ENCODE data around the gene MIB2.
"Not testable (repeated sequence)": the region's sequence is repeated elsewhere in the genome, so short reads cannot be mapped to it uniquely, and the experiment has no call there.

MIB2 gene

DNA sequence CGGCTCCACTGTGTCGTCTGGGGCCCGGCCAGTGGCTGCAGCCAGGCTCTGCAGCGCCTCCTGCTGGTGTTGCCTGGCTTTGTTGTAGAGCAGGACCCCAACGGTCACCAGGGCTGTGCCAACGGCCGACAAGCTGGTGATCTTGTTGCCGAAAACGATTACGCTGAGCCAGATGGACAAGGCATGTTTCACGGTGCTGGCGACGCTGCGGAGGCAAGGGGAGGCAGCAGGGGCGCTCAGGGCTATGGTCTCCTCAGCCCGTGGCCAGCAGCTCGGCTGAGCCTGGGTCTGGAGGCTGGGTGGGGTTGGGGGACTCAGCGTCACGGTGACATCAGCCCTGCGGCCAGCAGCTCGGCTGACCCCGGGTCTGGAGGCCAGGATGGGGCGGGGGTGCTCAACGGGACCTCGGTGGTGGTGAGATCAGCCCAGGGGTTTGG is 50.5 kb downstream of the MIB2 start:
- H3K27me3 ChIP-seq (ENCODE audit: insufficient read depth, insufficient read length) = no peaks in the 10 kb centered on the region

DNA sequence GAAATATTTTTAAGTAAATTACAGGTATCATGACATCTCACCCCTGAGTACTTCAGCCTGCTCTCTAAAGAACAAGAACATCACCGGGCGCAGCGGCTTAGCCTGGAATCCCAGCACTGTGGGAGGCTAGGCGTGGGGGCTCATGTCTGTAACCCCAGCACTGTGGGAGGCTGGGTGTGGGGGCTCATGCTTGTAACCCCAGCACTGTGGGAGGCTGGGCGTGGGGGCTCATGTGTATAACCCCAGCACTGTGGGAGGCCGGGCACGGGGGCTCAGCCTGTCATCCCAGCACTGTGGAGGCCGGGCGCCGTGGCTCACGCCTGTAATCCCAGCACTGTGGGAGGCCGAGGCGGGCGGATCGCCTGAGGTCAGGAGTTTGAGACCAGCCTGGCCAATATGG is 51.2 kb downstream of the MIB2 start:
- no peak for TF ChIP-seq ZNF274 (IDR thresholded peaks at IDR 0.05; ENCODE audit: low read depth, low read length)
- no peak for TF ChIP-seq YY1 (IDR thresholded peaks at IDR 0.05; ENCODE audit: insufficient read depth, insufficient read length)
- TF ChIP-seq SUZ12 (IDR thresholded peaks at IDR 0.05; ENCODE audit: extremely low read depth, insufficient read depth, insufficient read length) = no peak
- Histone ChIP-seq H3K36me3 (ENCODE audit: insufficient read depth, insufficient read length, low read length) (peaks cover 43% of the 10 kb centered on the region), H3K9ac (ENCODE audit: insufficient read length, low read depth) (no peak overlapping the region), H3K4me1 (ENCODE audit: insufficient read depth, insufficient read length) (peaks cover 2% of the 10 kb centered on the region), H3K27me3 (ENCODE audit: insufficient read depth, insufficient read length) (no peaks in the 10 kb centered on the region), H3K9me3 (ENCODE audit: insufficient read depth, low read length) (no peaks in the 10 kb centered on the region), H3K4me3 (ENCODE audit: insufficient read length, low read depth) (no peak overlapping the region)
- no peak for DNase-seq (ENCODE audit: low read depth, low spot score)

More for the DNA sequence above, 50.5 kb downstream of the MIB2 start:
- DNase-seq (ENCODE audit: low read depth, low spot score) = no peak
- H3K9ac ChIP-seq (ENCODE audit: insufficient read length, low read depth) = no peak overlapping the region
- no peak for TF ChIP-seq YY1 (IDR thresholded peaks at IDR 0.05; ENCODE audit: insufficient read depth, insufficient read length)
- no peak for TF ChIP-seq ZNF274 (IDR thresholded peaks at IDR 0.05; ENCODE audit: low read depth, low read length)
- no peak for TF ChIP-seq SUZ12 (IDR thresholded peaks at IDR 0.05; ENCODE audit: extremely low read depth, insufficient read depth, insufficient read length)
- peaks cover 36% of the 10 kb centered on the region for H3K36me3 ChIP-seq (ENCODE audit: insufficient read depth, insufficient read length, low read length)
- no peak overlapping the region for H3K4me3 ChIP-seq (ENCODE audit: insufficient read length, low read depth)
- H3K9me3 ChIP-seq (ENCODE audit: insufficient read depth, low read length) = no peaks in the 10 kb centered on the region
- no peaks in the 10 kb centered on the region for H3K4me1 ChIP-seq (ENCODE audit: insufficient read depth, insufficient read length)

DNA sequence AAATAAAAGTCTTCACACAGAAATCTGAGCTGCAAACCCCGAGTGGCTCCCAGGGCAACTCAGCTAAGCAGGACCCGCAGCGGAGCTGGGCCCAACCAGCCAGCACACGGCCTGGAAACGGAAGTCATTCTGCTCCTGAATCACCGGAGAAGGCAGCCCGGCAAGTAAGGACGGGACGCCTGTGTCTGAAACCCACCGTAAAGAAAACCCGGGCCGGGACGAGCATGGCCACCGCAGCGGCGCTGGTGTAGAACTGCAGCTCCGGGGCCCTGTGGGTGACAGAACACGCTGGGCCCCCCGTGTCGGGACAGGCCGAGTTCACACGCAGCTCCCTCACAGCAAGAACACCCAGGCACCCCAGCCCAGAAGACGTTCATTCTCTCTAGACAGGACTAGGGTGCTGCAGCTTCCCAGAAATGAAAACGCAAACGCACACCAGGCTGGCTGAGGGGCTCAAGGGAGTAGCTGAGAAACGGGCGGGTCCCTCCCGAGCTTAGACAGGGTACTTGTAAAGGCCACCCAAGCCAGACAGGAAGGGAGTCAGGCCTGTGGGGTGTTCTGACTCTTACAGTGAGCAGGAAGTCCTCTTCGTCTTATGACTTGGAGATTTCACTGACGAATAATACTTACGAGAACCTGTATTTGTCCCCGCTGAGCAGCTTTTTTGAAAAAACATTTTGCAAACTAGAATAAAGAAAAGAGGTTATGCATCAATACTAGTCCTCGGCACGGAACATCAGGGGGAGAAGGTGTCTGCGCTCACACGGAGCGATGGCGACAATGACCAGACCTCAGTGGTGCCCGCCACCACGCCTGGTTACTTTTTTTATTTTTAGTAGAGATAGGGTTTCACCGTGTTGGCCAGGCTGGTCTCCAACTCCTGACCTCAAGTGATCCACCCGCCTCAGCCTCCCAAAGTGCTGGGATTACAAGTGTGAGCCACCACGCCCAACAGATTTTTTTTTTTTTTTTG is 54.5 kb downstream of the MIB2 start:
- Histone ChIP-seq H3K4me3 (ENCODE audit: insufficient read length, low read depth) (no peak overlapping the region), H3K4me1 (ENCODE audit: insufficient read depth, insufficient read length) (peaks cover 2% of the 10 kb centered on the region), H3K27me3 (ENCODE audit: insufficient read depth, insufficient read length) (no peaks in the 10 kb centered on the region), H3K36me3 (ENCODE audit: insufficient read depth, insufficient read length, low read length) (peaks cover 46% of the 10 kb centered on the region), H3K9me3 (ENCODE audit: insufficient read depth, low read length) (no peaks in the 10 kb centered on the region), H3K9ac (ENCODE audit: insufficient read length, low read depth) (no peak overlapping the region)
- TF ChIP-seq YY1 (IDR thresholded peaks at IDR 0.05; ENCODE audit: insufficient read depth, insufficient read length) (no peak), ZNF274 (IDR thresholded peaks at IDR 0.05; ENCODE audit: low read depth, low read length) (no peak), SUZ12 (IDR thresholded peaks at IDR 0.05; ENCODE audit: extremely low read depth, insufficient read depth, insufficient read length) (no peak)
- no peak for DNase-seq (ENCODE audit: low read depth, low spot score)

DNA sequence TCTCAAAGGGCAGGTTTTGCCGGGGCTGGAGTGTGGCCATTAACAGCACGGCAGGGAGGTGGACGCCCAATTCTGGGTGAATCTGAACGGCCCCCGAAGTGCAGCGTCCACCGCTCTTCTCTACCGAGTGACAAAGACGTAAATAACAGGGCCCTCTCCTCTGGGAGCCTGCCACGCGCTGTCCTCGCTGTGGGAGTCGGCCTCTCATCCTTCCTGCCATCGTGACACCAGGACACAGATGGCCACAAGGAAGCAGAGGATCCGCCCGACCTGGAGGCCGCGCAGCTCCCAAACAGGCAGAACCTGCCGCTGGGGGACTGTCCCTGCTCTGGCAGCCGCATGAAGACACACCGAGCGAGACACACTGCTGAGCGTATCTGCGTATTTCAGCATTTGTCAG is 55.6 kb downstream of the MIB2 start:
- TF ChIP-seq ZNF274 (IDR thresholded peaks at IDR 0.05; ENCODE audit: low read depth, low read length) (no peak), SUZ12 (IDR thresholded peaks at IDR 0.05; ENCODE audit: extremely low read depth, insufficient read depth, insufficient read length) (no peak), YY1 (IDR thresholded peaks at IDR 0.05; ENCODE audit: insufficient read depth, insufficient read length) (no peak)
- DNase-seq (ENCODE audit: low read depth, low spot score) = no peak
- Histone ChIP-seq H3K4me3 (ENCODE audit: insufficient read length, low read depth) (no peak overlapping the region), H3K27me3 (ENCODE audit: insufficient read depth, insufficient read length) (no peaks in the 10 kb centered on the region), H3K36me3 (ENCODE audit: insufficient read depth, insufficient read length, low read length) (peaks cover 36% of the 10 kb centered on the region), H3K9ac (ENCODE audit: insufficient read length, low read depth) (no peak overlapping the region), H3K9me3 (ENCODE audit: insufficient read depth, low read length) (no peaks in the 10 kb centered on the region), H3K4me1 (ENCODE audit: insufficient read depth, insufficient read length) (peaks cover 2% of the 10 kb centered on the region)

DNA sequence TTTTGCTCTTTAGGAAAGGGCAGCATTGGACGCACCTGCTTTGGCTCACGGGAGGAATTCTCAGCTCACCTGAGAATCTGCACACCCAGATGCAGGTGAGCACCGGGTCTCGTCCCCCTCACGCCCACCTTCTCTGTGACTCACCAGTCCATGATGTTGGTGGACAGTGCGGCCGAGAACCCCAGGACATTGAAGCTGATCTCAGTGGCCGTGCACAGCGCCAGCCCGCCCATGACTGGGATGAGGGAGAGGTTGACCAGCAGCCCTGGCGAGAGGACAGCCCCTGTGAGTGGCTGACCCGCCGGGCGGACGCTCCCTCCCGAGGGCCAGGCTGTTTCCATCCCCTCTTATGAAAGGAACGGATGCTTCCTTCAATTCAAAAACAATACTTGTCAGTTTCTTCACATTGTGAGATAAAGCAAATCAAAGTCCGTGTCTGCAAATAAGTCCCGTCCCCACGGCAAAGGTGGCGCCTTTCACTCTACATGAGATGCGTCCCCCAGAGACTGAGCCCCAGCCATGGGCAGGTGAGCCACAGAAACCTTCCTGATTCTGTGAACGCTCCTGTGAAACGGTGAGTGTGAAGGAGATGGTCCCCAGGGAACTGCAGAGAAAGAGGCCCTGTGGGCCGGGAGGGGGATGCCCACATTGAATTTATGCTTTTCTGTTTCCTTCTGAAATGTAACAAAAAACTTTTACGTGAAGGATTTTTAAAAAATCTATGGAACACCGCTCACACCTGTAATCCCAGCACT is 56.2 kb downstream of the MIB2 start:
- no peak for DNase-seq (ENCODE audit: low read depth, low spot score)
- peaks cover 2% of the 10 kb centered on the region for H3K4me1 ChIP-seq (ENCODE audit: insufficient read depth, insufficient read length)

DNA sequence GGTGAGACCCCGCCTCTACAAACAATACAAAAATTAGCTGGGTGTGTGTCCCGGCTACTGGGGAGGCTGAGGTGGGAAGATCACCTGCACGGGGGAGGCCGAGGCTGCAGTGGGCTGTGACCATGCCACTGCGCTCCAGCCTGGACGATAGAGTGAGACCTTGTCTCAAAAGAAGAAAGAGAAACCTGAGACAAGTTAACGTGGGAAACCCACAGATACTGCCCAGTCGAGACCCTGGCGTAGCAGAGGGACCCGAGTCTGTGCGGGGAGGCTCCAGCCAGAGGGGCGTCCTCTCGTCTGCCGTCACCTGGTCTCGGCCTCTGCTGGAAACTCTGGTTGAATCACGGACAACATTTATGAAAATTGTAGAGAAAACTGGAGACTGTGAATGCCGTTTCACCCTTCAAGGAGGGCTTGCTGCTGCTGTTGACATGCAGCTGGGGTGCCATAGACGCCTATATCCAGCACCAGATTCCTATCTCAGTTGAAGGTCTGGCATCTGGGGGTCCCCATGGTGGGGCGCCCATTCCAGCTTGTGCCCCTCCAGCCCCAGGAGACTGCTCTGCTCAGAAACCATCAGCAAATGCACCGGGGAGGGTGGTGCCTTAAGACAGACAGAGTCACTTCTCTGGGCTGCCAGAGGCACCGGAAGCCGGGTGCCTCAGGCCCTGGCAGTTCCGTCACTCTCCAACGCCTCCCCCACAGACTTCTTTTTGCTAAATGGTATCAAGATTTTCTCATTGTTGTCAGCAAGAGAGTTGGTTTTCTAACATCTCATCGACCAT is 57.1 kb downstream of the MIB2 start:
- no peak for TF ChIP-seq ZNF274 (IDR thresholded peaks at IDR 0.05; ENCODE audit: low read depth, low read length)
- TF ChIP-seq YY1 (IDR thresholded peaks at IDR 0.05; ENCODE audit: insufficient read depth, insufficient read length) = no peak
- no peak for TF ChIP-seq SUZ12 (IDR thresholded peaks at IDR 0.05; ENCODE audit: extremely low read depth, insufficient read depth, insufficient read length)
- peaks cover 28% of the 10 kb centered on the region for H3K36me3 ChIP-seq (ENCODE audit: insufficient read depth, insufficient read length, low read length)

More for the DNA sequence above, 56.2 kb downstream of the MIB2 start:
- Histone ChIP-seq H3K9me3 (ENCODE audit: insufficient read depth, low read length) (no peaks in the 10 kb centered on the region), H3K4me3 (ENCODE audit: insufficient read length, low read depth) (no peak overlapping the region), H3K27me3 (ENCODE audit: insufficient read depth, insufficient read length) (no peaks in the 10 kb centered on the region), H3K9ac (ENCODE audit: insufficient read length, low read depth) (no peak overlapping the region), H3K36me3 (ENCODE audit: insufficient read depth, insufficient read length, low read length) (peaks cover 29% of the 10 kb centered on the region)
- TF ChIP-seq ZNF274 (IDR thresholded peaks at IDR 0.05; ENCODE audit: low read depth, low read length) (no peak), SUZ12 (IDR thresholded peaks at IDR 0.05; ENCODE audit: extremely low read depth, insufficient read depth, insufficient read length) (no peak), YY1 (IDR thresholded peaks at IDR 0.05; ENCODE audit: insufficient read depth, insufficient read length) (no peak)

DNA sequence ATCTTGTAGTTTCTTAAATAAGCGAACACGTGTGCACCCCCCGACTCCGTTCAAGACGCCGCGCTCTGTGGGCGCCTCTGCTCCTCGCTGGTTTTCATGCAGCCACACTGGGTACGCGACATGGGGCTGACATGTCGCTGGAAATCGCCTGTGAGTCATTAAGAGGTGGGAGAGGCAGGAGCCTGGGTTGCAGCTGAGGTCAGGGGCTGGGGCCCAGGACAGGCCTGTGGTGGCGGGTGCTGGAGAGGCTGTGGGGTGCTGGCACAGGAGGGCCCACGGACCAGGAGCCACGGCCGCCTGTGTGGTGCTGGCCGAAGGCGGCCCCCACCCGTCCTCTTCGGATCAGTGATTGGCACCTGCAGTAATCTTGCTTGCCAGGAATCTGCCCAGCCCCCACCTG is 59.5 kb downstream of the MIB2 start:
- H3K36me3 ChIP-seq (ENCODE audit: insufficient read depth, insufficient read length, low read length) = peaks cover 23% of the 10 kb centered on the region
- H3K4me3 ChIP-seq (ENCODE audit: insufficient read length, low read depth); H3K4me1 ChIP-seq (ENCODE audit: insufficient read depth, insufficient read length); DNase-seq (ENCODE audit: low read depth, low spot score); H3K9me3 ChIP-seq (ENCODE audit: insufficient read depth, low read length); H3K27me3 ChIP-seq (ENCODE audit: insufficient read depth, insufficient read length); H3K9ac ChIP-seq (ENCODE audit: insufficient read length, low read depth): not testable (repeated sequence)

More for the DNA sequence above, 57.1 kb downstream of the MIB2 start:
- peaks cover 2% of the 10 kb centered on the region for H3K4me1 ChIP-seq (ENCODE audit: insufficient read depth, insufficient read length)
- no peak overlapping the region for H3K9ac ChIP-seq (ENCODE audit: insufficient read length, low read depth)
- no peaks in the 10 kb centered on the region for H3K27me3 ChIP-seq (ENCODE audit: insufficient read depth, insufficient read length)
- DNase-seq (ENCODE audit: low read depth, low spot score) = no peak
- H3K9me3 ChIP-seq (ENCODE audit: insufficient read depth, low read length) = no peaks in the 10 kb centered on the region
- H3K4me3 ChIP-seq (ENCODE audit: insufficient read length, low read depth) = no peak overlapping the region

DNA sequence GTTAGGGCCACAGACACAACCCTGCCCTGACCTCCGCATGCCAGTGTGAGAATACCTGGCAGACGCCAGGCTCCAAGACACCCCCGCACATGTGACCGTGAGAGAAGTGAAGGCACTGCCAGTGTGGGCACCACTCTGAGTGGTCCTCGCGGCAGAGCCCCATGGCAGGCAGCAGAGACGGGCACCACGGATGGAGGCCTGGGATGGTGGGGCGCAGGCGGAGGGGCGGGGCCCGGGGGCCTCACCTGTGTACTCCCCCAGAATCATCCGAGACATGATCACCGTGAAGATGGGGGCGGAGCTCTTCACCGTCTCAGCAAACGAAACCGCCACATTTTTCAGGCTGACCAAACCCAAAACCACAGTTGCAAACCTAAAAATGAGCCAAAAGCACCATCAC is 59.9 kb downstream of the MIB2 start:
- not testable (repeated sequence) for H3K27me3 ChIP-seq (ENCODE audit: insufficient read depth, insufficient read length); H3K4me3 ChIP-seq (ENCODE audit: insufficient read length, low read depth); DNase-seq (ENCODE audit: low read depth, low spot score); H3K4me1 ChIP-seq (ENCODE audit: insufficient read depth, insufficient read length); H3K9ac ChIP-seq (ENCODE audit: insufficient read length, low read depth); H3K9me3 ChIP-seq (ENCODE audit: insufficient read depth, low read length)
- peaks cover 20% of the 10 kb centered on the region for H3K36me3 ChIP-seq (ENCODE audit: insufficient read depth, insufficient read length, low read length)

DNA sequence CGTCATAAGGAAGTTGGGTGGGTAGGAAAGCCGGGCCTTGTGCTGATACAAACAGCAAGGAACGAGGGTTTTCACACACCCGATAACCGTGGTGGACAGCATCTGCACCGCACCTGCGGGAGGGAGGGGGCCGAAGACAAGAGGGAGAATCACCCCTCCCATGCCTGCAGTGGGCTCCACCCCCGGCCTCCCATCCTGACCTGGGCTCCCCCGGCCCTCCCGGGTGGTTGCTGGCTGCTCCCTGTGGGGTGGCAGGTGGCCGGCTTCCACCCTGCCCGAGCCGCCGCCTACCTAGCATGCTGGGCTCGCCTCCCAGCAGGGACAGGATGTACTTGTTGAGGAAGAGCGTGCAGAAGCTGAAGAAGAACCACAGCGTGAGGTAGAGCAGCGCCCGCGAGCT is 60.8 kb downstream of the MIB2 start:
- H3K9ac ChIP-seq (ENCODE audit: insufficient read length, low read depth); DNase-seq (ENCODE audit: low read depth, low spot score); H3K9me3 ChIP-seq (ENCODE audit: insufficient read depth, low read length); H3K27me3 ChIP-seq (ENCODE audit: insufficient read depth, insufficient read length); H3K4me3 ChIP-seq (ENCODE audit: insufficient read length, low read depth); H3K4me1 ChIP-seq (ENCODE audit: insufficient read depth, insufficient read length): not testable (repeated sequence)
- peaks cover 16% of the 10 kb centered on the region for H3K36me3 ChIP-seq (ENCODE audit: insufficient read depth, insufficient read length, low read length)

All from NT2/D1 (cell line).